ENCODE data around the gene PPIC. TPM values are rescaled to one million over a fixed set of nuclear protein-coding genes. Genes with fewer than 3 reads are reported as not detected.
A peak's percentile ranks its signal among the peaks of the same experiment; 100 is the strongest.

Gene PPIC
- total RNA-seq, 1 donor from 2014 or later: not detected

- no peak for DNase-seq
- intact Hi-C loops (cut with micrococcal nuclease): no loop called here
- H3K27me3 Mint-ChIP-seq: peaks cover 58% of the 10 kb centered on the region
- H3K36me3 Mint-ChIP-seq (ENCODE audit: low read depth): no peaks in the 10 kb centered on the region
- ChIA-PET CTCF (no interaction called here), POLR2A (no interaction called here)
- ATAC-seq (ENCODE audit: low read depth): no peak
- no peak overlapping the region for H3K27ac Mint-ChIP-seq
- H3K9me3 Mint-ChIP-seq: no peaks in the 10 kb centered on the region
- peaks cover 13% of the 10 kb centered on the region for H3K4me1 Mint-ChIP-seq
- H3K4me3 Mint-ChIP-seq: peak overlapping the region; percentile 83
- no peak for TF ChIP-seq CTCF (IDR thresholded peaks at IDR 0.05)
These were observed 536 bp upstream of the PPIC start for GRCh38 chr5:123037104-123037418.

GRCh38 chr5:123035918-123036390 lies 571 bp downstream of the PPIC start:
- CTCF ChIA-PET: no interaction called here
- Mint-ChIP-seq H3K27ac (no peak overlapping the region), H3K9me3 (no peaks in the 10 kb centered on the region), H3K36me3 (ENCODE audit: low read depth) (no peaks in the 10 kb centered on the region), H3K4me1 (peaks cover 13% of the 10 kb centered on the region), H3K4me3 (peak overlapping the region; percentile 83), H3K27me3 (peaks cover 58% of the 10 kb centered on the region)
- POLR2A ChIA-PET: no interaction called here
- no peak for ATAC-seq (ENCODE audit: low read depth)
- intact Hi-C loops (cut with micrococcal nuclease): no loop called here
- TF ChIP-seq CTCF (IDR thresholded peaks at IDR 0.05): no peak
- DNase-seq: peak; percentile 18

- Mint-ChIP-seq H3K4me1 (peaks cover 13% of the 10 kb centered on the region), H3K4me3 (peak overlapping the region; percentile 83), H3K36me3 (ENCODE audit: low read depth) (no peaks in the 10 kb centered on the region), H3K27me3 (peaks cover 61% of the 10 kb centered on the region), H3K27ac (no peak overlapping the region), H3K9me3 (no peaks in the 10 kb centered on the region)
- ATAC-seq (ENCODE audit: low read depth): peak; percentile 53
- CTCF ChIA-PET: no interaction called here
- intact Hi-C loops (cut with micrococcal nuclease): no loop called here
- DNase-seq: peak; percentile 23
- no peak for TF ChIP-seq CTCF (IDR thresholded peaks at IDR 0.05)
- POLR2A ChIA-PET: no interaction called here
These were observed 1.1 kb downstream of the PPIC start for GRCh38 chr5:123035360-123035917.

GRCh38 chr5:123033157-123033671 lies 3.3 kb downstream of the PPIC start:
- ChIA-PET POLR2A (no interaction called here), CTCF (no interaction called here)
- no peak for ATAC-seq (ENCODE audit: low read depth)
- Mint-ChIP-seq H3K27me3 (peaks cover 58% of the 10 kb centered on the region), H3K4me3 (no peak overlapping the region), H3K4me1 (peaks cover 13% of the 10 kb centered on the region), H3K9me3 (no peaks in the 10 kb centered on the region), H3K36me3 (ENCODE audit: low read depth) (no peaks in the 10 kb centered on the region), H3K27ac (no peak overlapping the region)
- TF ChIP-seq CTCF (IDR thresholded peaks at IDR 0.05): no peak
- intact Hi-C loops (cut with micrococcal nuclease): no loop called here
- no peak for DNase-seq

GRCh38 chr5:123028222-123028621 lies 8.3 kb downstream of the PPIC start:
- ChIA-PET POLR2A (no interaction called here), CTCF (no interaction called here)
- TF ChIP-seq CTCF (IDR thresholded peaks at IDR 0.05): no peak
- Mint-ChIP-seq H3K4me3 (no peak overlapping the region), H3K27me3 (peaks cover 29% of the 10 kb centered on the region), H3K9me3 (no peaks in the 10 kb centered on the region), H3K4me1 (no peaks in the 10 kb centered on the region), H3K36me3 (ENCODE audit: low read depth) (no peaks in the 10 kb centered on the region), H3K27ac (no peak overlapping the region)
- ATAC-seq (ENCODE audit: low read depth) (no peak), DNase-seq (no peak)
- intact Hi-C loops (cut with micrococcal nuclease): no loop called here
